ENCODE data around the gene ULK2.
"Not testable (repeated sequence)": the region's sequence is repeated elsewhere in the genome, so short reads cannot be mapped to it uniquely, and the experiment has no call there.

The ULK2 gene

DNA sequence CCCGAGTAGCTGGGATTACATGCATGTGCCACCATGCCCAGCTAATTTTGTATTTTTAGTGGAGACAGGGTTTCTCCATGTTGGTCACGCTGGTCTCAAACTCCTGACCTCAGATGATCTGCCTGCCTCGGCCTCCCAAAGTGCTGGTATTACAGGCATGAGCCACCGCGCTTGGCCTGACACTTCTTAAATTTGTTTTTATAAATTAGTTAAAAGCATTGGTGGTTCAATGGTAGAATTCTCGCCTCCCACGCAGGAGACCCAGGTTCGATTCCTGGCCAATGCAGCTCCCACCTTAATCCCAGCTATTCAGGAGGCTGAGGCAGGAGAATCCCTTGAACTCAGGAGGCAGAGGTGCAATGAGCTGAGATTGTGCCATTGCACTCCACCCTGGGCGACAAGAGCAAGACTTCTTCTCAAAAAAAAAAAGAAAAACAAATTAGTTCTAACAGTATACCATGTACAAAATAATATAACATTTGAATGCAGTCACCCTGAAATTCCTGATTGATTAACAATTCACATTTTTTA lies 7.0 kb downstream of the ULK2 start:
- DNase-seq, result not testable (repeated sequence)

GRCh38 chr17:19857640-19858039 lies 10.1 kb downstream of the ULK2 start:
- no peak for DNase-seq

DNA sequence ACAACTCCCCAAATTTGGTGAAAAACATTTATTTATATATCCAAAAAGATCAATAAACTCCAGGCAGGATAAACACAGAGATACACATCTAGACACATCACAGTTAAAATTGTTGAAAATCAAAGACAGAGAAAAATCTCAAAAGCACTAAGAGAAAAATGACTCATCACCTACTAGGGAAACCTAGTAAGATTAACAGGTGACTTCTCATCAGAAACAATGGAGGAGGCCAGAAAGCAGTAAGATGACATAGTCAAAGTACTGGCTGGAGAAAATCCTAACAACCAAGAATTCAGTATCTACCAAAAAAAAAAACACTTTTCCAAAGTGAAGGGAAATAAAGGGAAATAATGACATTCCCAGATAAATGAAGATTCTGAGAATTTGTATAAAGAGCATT lies 33.8 kb downstream of the ULK2 start:
- DNase-seq, result no peak

DNA sequence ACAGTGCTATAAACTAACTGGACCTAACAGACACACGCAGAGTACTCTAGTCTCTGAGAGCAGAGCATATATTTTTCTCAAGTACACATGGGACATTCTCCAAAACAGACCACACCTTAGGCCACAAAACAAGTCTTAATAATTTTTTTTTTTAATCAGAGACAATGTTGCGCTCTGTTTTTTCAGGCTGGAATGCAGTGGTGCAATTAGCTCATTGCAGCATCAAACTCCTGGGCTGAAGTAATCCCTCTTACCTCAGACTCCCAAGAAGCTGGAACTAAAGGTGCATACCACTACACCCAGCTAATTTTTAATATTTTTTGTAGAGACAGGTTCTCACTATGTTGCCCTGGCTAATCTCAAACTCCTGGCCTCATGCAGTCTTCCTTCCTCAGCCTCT lies 37.7 kb downstream of the ULK2 start:
- no peak for DNase-seq

DNA sequence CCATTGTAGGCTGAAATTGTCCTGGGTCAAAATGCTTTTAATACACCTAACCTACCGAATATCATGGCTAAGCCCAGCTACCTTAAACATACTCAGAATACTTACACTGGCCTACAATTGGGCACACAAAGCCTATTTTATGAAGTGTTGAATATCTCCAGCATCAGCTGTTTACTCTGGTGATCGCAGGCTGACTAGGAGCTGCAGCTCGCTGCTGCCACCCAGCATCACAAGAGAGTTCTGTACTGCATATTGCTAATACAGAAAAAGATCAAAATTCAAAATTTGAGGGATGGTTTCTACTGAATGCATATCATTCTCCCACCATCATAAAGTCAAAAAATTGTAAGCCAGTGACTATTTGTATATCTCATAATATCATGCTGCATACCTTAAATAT lies 55.3 kb downstream of the ULK2 start:
- DNase-seq, result no peak

DNA sequence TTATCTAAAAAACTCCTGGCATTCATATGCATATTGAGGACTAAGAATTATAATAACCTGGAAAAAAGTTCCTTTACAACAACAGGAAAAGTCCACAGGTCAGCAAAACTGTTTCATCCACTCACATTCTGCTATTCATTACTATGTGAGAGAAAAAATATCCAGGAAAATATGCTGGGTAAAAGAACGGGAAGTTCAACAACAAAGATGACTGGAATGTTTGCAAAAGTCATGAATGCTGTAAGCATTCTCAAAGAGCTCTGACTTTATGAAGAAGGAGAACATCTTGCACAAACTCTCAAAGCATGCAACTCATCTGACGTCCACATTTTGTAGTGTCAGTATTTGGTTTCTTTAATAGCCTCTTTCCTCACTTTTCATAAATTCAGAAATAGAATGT lies 62.7 kb downstream of the ULK2 start:
- DNase-seq, result no peak

DNA sequence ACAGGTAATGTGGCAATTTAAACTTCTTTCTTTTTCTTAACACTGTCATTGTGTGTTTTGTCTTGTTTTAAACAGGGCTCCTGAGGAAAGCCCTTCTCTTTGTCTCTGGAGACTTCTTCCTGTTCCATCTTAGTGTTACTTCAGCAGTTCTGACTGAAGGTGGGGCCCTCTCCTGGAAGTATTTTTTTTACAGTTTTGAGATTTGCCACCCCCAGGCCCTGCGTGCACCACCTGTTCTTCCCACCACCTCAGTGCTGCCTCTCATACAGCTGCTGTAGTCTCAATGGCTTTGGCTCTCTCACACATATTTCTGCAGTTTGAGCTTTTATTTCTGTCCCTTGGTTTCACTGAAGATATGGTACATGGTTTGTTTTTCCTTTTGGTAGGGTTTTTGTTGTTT lies 67.2 kb downstream of the ULK2 start:
- no peak for DNase-seq

DNA sequence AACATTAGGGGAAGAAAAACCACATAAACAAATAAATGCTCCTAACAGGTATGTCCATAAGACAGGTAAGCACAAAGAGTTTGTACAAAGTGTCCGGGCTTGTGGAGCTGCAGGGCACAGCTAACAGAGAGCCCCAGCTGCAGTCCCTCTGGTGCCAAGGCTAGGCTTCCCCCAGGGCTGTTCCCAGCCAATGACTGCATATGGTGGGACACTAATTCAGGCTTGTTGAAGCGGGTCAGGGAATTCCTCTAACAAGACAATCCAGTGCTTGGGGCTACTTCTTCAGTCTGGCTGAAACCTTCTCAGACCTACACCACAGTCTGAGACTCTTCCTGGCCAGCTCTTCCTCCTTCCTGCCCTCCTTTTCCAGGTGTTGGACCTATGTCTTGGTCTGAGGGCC lies 67.9 kb downstream of the ULK2 start:
- DNase-seq, result no peak

DNA sequence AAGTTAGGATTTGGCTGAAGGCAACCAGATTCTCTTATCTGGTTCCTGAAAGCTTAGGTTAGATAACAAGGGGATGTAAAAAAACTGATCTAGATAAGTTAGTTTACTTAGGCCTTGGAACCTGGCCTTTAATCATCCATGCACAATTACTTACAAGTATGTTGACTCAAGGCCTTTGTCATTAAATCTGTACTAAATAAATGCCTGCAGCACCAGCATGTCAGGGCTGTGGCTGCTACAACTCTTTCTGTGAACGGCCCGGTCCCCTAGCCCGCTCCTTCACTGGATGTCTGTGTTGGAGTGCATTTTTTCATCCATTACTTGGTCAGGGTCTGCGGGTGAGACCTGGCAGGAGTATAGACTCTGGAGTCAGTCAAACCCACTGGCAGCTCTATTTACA lies 71.3 kb downstream of the ULK2 start:
- no peak for DNase-seq

DNA sequence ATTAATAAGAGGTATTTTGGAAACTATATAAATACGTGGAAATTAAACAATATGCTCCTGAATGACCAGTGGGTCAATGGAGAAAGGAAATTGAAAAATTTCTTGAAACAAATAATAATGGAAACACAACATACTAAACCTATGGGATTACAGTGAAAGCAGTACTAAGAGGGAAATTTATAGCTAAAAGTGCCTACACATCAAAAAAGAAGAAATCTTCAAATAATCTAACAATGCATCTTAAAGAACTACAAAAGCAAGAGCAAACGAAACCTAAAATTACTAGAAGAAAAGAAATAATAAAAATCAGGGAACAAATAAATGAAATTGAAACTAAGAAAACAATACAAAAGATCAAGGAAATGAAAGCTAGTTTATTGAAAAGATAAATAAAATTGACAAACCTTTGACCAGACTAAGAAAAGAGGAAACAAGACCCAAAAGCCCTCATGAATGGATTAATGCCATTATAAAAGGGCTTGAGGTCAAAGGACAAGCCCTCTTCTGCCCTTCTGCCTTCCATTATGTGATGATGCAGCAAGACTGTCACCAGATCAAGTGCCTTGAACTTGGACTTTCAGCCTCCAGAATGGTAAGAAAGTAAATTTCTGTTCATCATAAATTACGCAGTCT lies 75.7 kb downstream of the ULK2 start:
- no peak for DNase-seq

- DNase-seq, result no peak
Observed at GRCh38 chr17:19787733-19788357, 79.9 kb downstream of the ULK2 start.

DNA sequence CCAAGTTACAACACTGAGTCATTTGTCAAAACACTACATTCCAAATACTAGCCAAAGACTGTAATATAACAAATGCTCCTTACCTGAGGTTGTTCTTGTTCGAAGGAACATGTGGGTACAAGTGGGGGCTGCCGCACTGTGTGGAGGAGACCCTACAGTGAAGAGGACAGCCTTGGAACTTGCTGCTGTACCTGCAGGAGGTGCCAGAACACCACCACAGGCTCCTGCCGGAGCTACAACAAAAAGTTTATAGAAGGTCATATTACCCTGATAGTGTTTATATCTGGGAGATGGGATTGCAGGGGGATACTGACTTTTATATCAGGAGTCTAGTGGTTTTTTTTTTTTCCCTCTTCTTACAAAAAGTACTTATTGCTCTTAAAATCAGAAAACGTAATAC lies 81.9 kb downstream of the ULK2 start:
- no peak for DNase-seq

DNA sequence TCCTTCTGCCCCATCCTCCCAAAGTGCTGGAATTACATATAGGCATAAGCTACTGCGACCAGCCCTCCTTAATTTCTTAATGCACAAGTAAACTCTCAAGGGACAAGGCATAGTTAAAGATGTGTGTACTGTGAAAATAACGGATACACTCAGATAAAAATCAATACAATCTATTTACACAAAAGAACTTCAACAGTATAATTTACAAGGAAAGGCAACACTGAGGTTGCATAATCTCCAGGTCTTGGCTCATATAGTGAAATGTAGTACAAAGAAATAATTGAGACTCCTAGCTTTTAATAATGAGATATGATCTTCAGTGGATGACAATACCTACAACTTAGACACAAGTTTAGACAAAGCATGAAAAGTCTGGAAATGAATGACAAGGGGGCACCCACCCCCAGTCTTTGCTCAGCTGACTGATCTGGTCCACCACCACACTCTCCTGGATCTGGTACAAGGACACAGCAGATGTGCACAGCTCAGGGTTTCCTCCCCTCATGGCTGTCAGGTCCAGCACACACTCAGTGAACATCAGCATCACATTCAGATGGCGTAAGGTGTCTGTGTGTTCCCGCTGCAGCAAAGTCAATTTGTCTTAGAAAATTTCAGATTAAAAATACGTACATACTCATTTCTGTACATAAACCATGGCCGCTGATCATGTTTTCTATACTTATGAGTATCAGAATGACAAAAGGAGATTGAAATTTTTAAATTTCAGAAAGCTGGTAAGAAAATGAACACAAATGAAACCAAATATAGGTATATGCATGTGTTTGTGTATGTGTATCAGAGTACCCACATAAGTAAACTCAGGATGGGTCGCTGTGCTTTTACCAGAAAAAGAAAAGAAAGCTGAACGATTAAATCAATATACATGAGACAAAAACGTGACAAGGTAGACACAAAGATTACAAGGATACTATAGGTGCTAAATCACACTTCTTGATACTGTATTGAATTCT lies 86.0 kb downstream of the ULK2 start:
- no peak for DNase-seq

GRCh38 chr17:19780846-19781245 lies 86.9 kb downstream of the ULK2 start:
- no peak for DNase-seq

- no peak for DNase-seq
Observed at GRCh38 chr17:19773534-19773933, 94.2 kb downstream of the ULK2 start.

- no peak for DNase-seq
Observed at GRCh38 chr17:19771971-19772630, 95.6 kb downstream of the ULK2 start.

DNA sequence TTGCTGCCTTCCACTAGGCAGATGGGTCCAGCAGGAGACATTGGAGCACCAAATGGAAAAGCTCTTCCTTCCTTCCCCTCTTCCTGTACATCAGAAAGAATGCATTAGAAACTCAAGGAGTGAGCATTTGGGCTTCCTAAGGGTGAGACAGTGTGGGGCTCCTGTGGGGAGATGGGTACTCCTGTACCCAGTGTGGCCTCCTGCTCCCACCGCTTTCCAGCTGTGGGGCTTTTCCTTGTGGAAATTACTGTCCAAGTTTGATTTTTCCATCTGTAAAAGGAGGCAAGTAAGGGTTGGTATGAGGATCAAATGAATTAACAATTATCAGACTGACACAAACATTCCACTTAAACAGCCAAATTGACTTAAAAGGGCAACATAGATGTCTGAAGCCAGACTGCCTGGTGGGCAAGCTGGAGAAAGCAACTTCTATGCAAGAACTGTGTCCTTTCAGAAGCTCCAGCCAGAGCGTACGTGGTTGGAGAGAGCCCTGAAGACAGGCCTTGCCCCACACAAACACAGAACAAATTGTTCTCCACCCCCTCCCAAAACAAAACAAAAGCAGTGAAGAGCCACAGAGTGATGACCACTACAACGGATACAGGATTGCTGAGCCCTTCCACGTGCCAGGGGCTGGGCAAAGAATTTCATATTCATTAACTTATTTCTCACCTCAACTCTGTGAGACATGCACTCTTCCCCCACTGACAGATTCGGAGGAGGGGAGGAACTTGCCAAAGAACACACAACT lies 96.6 kb downstream of the ULK2 start:
- no peak for DNase-seq

GRCh38 chr17:19769946-19770652 lies 97.6 kb downstream of the ULK2 start:
- no peak for DNase-seq

GRCh38 chr17:19768046-19768782 lies 99.5 kb downstream of the ULK2 start:
- DNase-seq, result no peak

GRCh38 chr17:19766421-19767270 lies 101.1 kb downstream of the ULK2 start:
- no peak for DNase-seq

Measured in GF-D8 (cell line).